Type B pancreatic cell (in vitro differentiated cells): ENCODE measurements around the gene PPP1R2B. TPM values are rescaled to one million over a fixed set of nuclear protein-coding genes. Genes with fewer than 3 reads are reported as not detected.

Experiments used
- DNase-seq: peaks from one replicate; pipeline ENCODE4 v3.0.0; 2021; ENCODE audit warnings: mixed read lengths; ENCODE audit not compliant: unreplicated experiment; ENCODE audit errors: extremely low spot score
- H3K27ac Mint-ChIP-seq: 2 replicates; pipeline ENCODE4 v1.8.0; 2021; ENCODE audit warnings: mild to moderate bottlenecking, mixed read lengths
- H3K27me3 Mint-ChIP-seq: 2 replicates; pipeline ENCODE4 v1.8.0; 2021; ENCODE audit warnings: mixed read lengths
- H3K36me3 Mint-ChIP-seq: 2 replicates; pipeline ENCODE4 v1.8.0; 2021; ENCODE audit warnings: mixed read lengths
- H3K4me1 Mint-ChIP-seq: one replicate; pipeline ENCODE4 v1.8.0; 2021; ENCODE audit warnings: mixed read lengths; ENCODE audit not compliant: unreplicated experiment
- H3K4me3 Mint-ChIP-seq: 2 replicates; pipeline ENCODE4 v1.8.0; 2021; ENCODE audit warnings: mild to moderate bottlenecking, mixed read lengths
- H3K9me3 Mint-ChIP-seq: 2 replicates; pipeline ENCODE4 v1.8.0; 2021; ENCODE audit warnings: mixed read lengths
- total RNA-seq: library from RNA; stranded (reverse); gene quantifications from 2 replicates; pipeline ENCODE4 v1.2.1, GENCODE V29; 2021; ENCODE audit warnings: low replicate concordance
- TF ChIP-seq, protein P1 (sequence below): fragments of 200-600 bp; sonication (generic); conservative IDR thresholded peaks from 2 replicates; pipeline ENCODE4 v1.5.0; 2021; ENCODE audit warnings: antibody characterized with exemption, mild to moderate bottlenecking

The PPP1R2B gene
- total RNA-seq, 1 donor from 2014 or later, result not detected

DNA sequence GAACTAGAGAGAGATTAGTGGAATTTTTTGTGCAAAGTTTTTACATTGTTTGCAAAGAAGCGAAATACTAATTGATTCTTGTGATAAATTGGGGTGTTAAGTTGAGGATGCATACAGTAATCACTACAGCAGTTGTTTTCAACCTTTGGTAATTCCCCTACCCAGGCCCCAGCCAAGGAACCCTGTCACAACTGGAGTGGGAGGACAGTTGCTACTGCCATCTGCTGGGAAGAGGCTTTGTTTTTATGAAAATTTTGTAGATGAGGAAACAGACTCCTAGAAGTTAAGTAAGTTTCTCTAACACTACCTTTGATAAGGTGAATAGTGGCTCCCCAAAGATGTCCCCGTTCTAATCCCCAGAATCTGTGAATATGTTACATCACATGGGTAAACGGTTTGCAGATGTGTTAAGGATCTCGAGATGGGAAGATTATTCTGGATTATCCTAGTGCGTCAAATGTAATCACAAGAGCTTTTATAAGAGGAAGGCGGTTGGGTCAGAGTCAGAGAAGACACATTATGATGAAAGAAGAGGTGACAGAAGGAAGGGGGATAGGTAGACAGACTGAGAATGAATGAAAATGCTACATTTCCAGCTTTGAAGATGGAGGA lies 34.0 kb upstream of the PPP1R2B start:
- no peak overlapping the region for H3K27ac Mint-ChIP-seq
- peaks cover 3% of the 10 kb centered on the region for H3K4me1 Mint-ChIP-seq
- no peak overlapping the region for H3K4me3 Mint-ChIP-seq
- no peaks in the 10 kb centered on the region for H3K36me3 Mint-ChIP-seq
- H3K9me3 Mint-ChIP-seq, result peaks cover 3% of the 10 kb centered on the region
- no peaks in the 10 kb centered on the region for H3K27me3 Mint-ChIP-seq
- DNase-seq, result no peak
- TF ChIP-seq, protein P1, sequence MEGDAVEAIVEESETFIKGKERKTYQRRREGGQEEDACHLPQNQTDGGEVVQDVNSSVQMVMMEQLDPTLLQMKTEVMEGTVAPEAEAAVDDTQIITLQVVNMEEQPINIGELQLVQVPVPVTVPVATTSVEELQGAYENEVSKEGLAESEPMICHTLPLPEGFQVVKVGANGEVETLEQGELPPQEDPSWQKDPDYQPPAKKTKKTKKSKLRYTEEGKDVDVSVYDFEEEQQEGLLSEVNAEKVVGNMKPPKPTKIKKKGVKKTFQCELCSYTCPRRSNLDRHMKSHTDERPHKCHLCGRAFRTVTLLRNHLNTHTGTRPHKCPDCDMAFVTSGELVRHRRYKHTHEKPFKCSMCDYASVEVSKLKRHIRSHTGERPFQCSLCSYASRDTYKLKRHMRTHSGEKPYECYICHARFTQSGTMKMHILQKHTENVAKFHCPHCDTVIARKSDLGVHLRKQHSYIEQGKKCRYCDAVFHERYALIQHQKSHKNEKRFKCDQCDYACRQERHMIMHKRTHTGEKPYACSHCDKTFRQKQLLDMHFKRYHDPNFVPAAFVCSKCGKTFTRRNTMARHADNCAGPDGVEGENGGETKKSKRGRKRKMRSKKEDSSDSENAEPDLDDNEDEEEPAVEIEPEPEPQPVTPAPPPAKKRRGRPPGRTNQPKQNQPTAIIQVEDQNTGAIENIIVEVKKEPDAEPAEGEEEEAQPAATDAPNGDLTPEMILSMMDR, result peak; percentile 73

DNA sequence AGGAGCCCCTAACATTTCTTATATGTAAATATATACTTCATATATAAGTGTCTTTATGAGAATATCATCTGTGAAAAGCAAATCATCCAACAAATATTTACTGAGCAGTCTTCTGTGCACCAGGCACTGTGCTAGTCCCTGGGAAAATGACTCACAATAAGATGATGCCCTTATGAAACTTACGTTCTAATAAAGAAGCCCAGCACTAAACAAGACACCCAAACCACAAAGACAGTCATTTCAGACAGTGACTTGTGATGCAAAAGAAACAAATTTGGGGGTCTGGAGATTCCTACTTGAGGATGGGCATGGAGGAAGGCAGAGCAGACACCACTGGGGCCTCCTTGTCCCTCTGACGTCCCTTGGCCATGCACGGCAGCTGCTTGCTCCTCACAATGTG lies 30.6 kb upstream of the PPP1R2B start:
- H3K4me1 Mint-ChIP-seq, result peaks cover 4% of the 10 kb centered on the region
- H3K9me3 Mint-ChIP-seq, result peaks cover 4% of the 10 kb centered on the region
- no peak overlapping the region for H3K4me3 Mint-ChIP-seq
- DNase-seq, result no peak
- no peak overlapping the region for H3K27ac Mint-ChIP-seq
- no peaks in the 10 kb centered on the region for H3K36me3 Mint-ChIP-seq
- TF ChIP-seq, protein P1, result no peak
- no peaks in the 10 kb centered on the region for H3K27me3 Mint-ChIP-seq

DNA sequence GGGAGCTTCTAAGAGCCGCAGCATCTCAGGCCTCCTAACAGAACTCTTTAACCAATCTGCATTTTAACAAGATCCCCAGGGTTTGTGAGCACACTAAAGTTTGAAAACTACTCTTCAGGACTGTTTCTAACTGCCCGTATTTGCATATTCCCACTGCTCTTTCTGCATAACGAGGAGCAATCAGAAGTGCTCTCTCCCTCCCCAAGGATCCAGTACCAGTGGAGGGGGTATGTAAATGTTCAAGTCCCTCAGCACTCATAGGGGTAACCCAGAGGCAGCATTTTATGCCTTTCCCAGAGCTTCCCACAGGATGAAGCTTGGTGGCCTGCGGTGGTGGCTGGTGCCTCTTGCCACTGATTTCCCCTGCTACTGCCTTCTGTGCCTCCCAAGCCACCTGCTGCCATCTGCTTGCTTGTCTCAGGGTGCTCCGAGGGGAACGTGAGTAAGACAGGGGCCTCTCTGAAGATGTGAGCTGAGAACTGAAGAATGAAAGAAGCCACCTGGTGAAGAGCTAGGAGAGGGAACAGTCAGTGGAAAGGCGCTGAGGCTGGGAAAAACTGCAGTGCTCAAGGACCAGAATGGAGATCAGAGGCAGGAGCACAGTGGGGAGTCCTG lies 30.0 kb upstream of the PPP1R2B start:
- no peak overlapping the region for H3K27ac Mint-ChIP-seq
- H3K9me3 Mint-ChIP-seq, result peaks cover 4% of the 10 kb centered on the region
- peaks cover 4% of the 10 kb centered on the region for H3K4me1 Mint-ChIP-seq
- no peaks in the 10 kb centered on the region for H3K36me3 Mint-ChIP-seq
- no peak overlapping the region for H3K4me3 Mint-ChIP-seq
- H3K27me3 Mint-ChIP-seq, result no peaks in the 10 kb centered on the region
- no peak for DNase-seq
- TF ChIP-seq, protein P1, result no peak

DNA sequence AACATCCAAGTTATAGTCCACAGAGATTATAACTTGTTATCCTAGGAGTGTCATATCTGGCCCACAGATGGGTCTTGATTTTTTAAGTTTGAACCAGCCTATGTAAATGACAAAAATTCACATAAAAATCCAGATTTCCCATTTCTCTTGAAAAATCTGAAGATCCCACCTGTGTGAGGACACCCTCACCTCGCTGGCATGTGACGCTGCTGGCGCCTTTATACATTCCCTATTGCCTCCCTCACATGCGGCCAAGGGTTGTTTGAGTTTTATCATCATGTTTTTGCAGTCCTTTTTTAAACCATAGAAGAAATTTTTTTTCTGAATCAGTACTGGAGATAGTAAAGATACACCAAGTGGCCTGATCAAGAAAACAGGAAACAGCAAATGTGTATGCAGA lies 25.9 kb upstream of the PPP1R2B start:
- Mint-ChIP-seq H3K4me3 (no peak overlapping the region), H3K27me3 (peaks cover 5% of the 10 kb centered on the region), H3K9me3 (peaks cover 8% of the 10 kb centered on the region), H3K27ac (no peak overlapping the region), H3K4me1 (peaks cover 4% of the 10 kb centered on the region), H3K36me3 (no peaks in the 10 kb centered on the region)
- TF ChIP-seq, protein P1, result no peak
- no peak for DNase-seq

DNA sequence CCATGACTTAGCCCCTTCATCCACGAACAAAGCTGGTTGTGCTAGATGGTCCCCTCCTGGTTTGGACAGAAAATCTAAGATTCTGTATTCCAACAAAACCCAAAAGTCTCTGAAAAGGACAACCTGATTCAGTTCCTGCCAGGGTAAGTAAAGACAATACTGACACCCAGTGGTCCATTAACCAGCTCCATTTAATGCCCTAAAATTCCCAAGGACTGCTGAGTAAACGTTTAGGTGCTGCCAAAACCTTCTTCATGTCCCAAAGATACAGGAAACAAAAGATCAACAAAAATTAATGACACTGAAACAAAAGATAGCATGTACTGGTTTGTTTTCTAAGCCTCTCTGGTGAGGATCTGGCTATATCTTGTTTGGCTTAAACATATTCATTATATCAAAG lies 25.3 kb upstream of the PPP1R2B start:
- Mint-ChIP-seq H3K9me3 (peaks cover 8% of the 10 kb centered on the region), H3K36me3 (no peaks in the 10 kb centered on the region), H3K27me3 (peaks cover 5% of the 10 kb centered on the region), H3K4me3 (no peak overlapping the region), H3K4me1 (peaks cover 4% of the 10 kb centered on the region), H3K27ac (no peak overlapping the region)
- DNase-seq, result no peak
- TF ChIP-seq, protein P1, result peak; percentile 75
